ENCODE data around the gene TGFBR3. TPM values are rescaled to one million over a fixed set of nuclear protein-coding genes. Genes with fewer than 3 reads are reported as not detected.

Gene TGFBR3
- total RNA-seq, 1 experiment from 2014 or later = 2.4 TPM

DNA sequence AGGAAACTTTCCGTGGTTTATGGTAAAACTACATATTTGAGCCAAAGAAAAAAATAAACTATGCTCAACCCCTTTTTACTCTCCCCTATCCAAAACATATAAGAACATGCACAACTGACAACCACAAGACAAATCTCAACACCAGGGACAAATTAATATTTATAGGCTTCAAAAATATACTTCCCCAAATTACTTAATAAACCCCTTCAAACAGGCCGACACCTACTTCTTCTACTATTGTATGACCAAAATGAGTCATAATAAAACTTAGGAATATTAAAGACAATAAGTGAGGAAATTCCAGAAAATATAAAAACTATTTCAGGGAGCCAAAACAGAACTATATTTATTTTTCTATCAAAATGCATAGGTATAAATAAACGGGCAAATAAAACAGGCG lies 71.5 kb downstream of the TGFBR3 start:
- H3K14ac ChIP-seq (ENCODE audit: insufficient read depth, low read length) = no peak overlapping the region
- no peak overlapping the region for H2BK15ac ChIP-seq (ENCODE audit: low read depth, low read length)
- DNase-seq = no peak
- H3K23me2 ChIP-seq (ENCODE audit: insufficient read length, low read depth, low read length, poor library complexity, severe bottlenecking) = no peaks in the 10 kb centered on the region
- no peaks in the 10 kb centered on the region for H3K27me3 Mint-ChIP-seq (ENCODE audit: low read depth)
- peaks cover 2% of the 10 kb centered on the region for H3K4me1 ChIP-seq (ENCODE audit: insufficient read depth, low read length)
- no peak overlapping the region for H2AK5ac ChIP-seq (ENCODE audit: insufficient read length, low read length)
- no peaks in the 10 kb centered on the region for H3K9me3 ChIP-seq (ENCODE audit: control insufficient read depth, low read depth, low read length)
- H3K9ac ChIP-seq (ENCODE audit: extremely low read depth, insufficient read length, low read length) = no peak overlapping the region
- H3K23ac ChIP-seq (ENCODE audit: insufficient read length, low read depth, low read length) = no peak overlapping the region
- no peak overlapping the region for H4K8ac ChIP-seq (replicated peaks; ENCODE audit: insufficient read length, low read depth, low read length)
- no peak overlapping the region for H3K27ac ChIP-seq (ENCODE audit: insufficient read length, low read depth, low read length)
- H3K4me1 Mint-ChIP-seq = peaks cover 16 to 31% of the 10 kb centered on the region in 2 experiments
- no peaks in the 10 kb centered on the region for H4K20me1 ChIP-seq (ENCODE audit: control insufficient read depth, insufficient read depth, insufficient read length)
- TF ChIP-seq, protein P1, sequence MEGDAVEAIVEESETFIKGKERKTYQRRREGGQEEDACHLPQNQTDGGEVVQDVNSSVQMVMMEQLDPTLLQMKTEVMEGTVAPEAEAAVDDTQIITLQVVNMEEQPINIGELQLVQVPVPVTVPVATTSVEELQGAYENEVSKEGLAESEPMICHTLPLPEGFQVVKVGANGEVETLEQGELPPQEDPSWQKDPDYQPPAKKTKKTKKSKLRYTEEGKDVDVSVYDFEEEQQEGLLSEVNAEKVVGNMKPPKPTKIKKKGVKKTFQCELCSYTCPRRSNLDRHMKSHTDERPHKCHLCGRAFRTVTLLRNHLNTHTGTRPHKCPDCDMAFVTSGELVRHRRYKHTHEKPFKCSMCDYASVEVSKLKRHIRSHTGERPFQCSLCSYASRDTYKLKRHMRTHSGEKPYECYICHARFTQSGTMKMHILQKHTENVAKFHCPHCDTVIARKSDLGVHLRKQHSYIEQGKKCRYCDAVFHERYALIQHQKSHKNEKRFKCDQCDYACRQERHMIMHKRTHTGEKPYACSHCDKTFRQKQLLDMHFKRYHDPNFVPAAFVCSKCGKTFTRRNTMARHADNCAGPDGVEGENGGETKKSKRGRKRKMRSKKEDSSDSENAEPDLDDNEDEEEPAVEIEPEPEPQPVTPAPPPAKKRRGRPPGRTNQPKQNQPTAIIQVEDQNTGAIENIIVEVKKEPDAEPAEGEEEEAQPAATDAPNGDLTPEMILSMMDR (conservative IDR thresholded peaks at IDR 0.05) = no peak
- H4K5ac ChIP-seq (ENCODE audit: insufficient read length, low read depth, low read length) = no peak overlapping the region
- no peaks in the 10 kb centered on the region for H3K36me3 Mint-ChIP-seq (ENCODE audit: insufficient read depth in 1 of 3, low read depth in 3 of 3)
- H2BK20ac ChIP-seq (ENCODE audit: low read depth, low read length, poor library complexity, severe bottlenecking) = no peak overlapping the region
- no peak overlapping the region for H3K56ac ChIP-seq (ENCODE audit: insufficient read length, low read depth, low read length)
- H3K9me3 Mint-ChIP-seq = no peaks in the 10 kb centered on the region; a peak in 1 of 5 replicates
- no peak overlapping the region for H3K18ac ChIP-seq (ENCODE audit: insufficient read length, low read depth, low read length)
- H2BK120ac ChIP-seq (ENCODE audit: low read depth, low read length, poor library complexity, severe bottlenecking) = no peak overlapping the region
- no peak overlapping the region for H3K27ac Mint-ChIP-seq
- H2BK5ac ChIP-seq (ENCODE audit: insufficient read length, low read length) = no peak overlapping the region
- no peaks in the 10 kb centered on the region for H3K79me2 ChIP-seq (ENCODE audit: insufficient read depth, low read length)
- H3T11ph ChIP-seq (ENCODE audit: low read length) = no peak overlapping the region
- no peak overlapping the region for H3K4me2 ChIP-seq (ENCODE audit: insufficient read depth, insufficient read length, low read length)
- 100% methylated on average over 1 of the region's 4 CpGs for WGBS (ENCODE audit: extremely low coverage, insufficient read length, low lambda C conversion rate)
- no peak overlapping the region for H3K4ac ChIP-seq (ENCODE audit: low read depth, low read length)
- H4K91ac ChIP-seq (ENCODE audit: insufficient read length, low read depth, low read length) = no peak overlapping the region
- no peaks in the 10 kb centered on the region for H3K27me3 ChIP-seq (ENCODE audit: insufficient read depth, low read length)
- no peak overlapping the region for H2BK12ac ChIP-seq (ENCODE audit: insufficient read length, low read depth, low read length)
- no peak overlapping the region for H2AFZ ChIP-seq (ENCODE audit: low read length)
- no peaks in the 10 kb centered on the region for H3K79me1 ChIP-seq (ENCODE audit: insufficient read depth, low read depth, low read length, poor library complexity, severe bottlenecking)
- H3K4me3 Mint-ChIP-seq = no peak overlapping the region
